GM12878 (cell line): Measurements from ENCODE around the gene CTRB2. TPM values are rescaled to one million over a fixed set of nuclear protein-coding genes. Genes with fewer than 3 reads are reported as not detected.

Source experiments
- BCL11A ChIP-seq: IDR thresholded peaks from 2 replicates; pipeline ENCODE4 v1.6.1; 2011; ENCODE audit warnings: low read depth, low read length
- GATAD2B ChIP-seq: fragments of 450-650 bp; conservative IDR thresholded peaks from 2 replicates; pipeline ENCODE4 v1.6.1; 2017; ENCODE audit warnings: low read depth, mild to moderate bottlenecking, moderate library complexity
- HDAC6 ChIP-seq: fragments of 200-600 bp; sonication (generic); IDR thresholded peaks from one replicate; pipeline ENCODE4 v1.8.0; 2017; ENCODE audit warnings: antibody characterized with exemption; ENCODE audit not compliant: unreplicated experiment
- JUNB ChIP-seq: IDR thresholded peaks from 2 replicates; pipeline ENCODE4 v1.6.1; 2016; ENCODE audit warnings: antibody characterized with exemption, mild to moderate bottlenecking
- JUND ChIP-seq: IDR thresholded peaks from 2 replicates; pipeline ENCODE4 v1.6.1; 2012; ENCODE audit warnings: low read depth, mild to moderate bottlenecking, low read length, improper control_type of control experiment, moderate library complexity
- MEF2B ChIP-seq: fragments of 450-650 bp; IDR thresholded peaks from 2 replicates; pipeline ENCODE4 v1.6.1; 2018; ENCODE audit warnings: mild to moderate bottlenecking, moderate library complexity; ENCODE audit not compliant: partially characterized antibody, poor library complexity, severe bottlenecking
- MYC ChIP-seq: IDR thresholded peaks from 2 replicates; pipeline ENCODE4 v1.6.1; 2011; ENCODE audit warnings: mild to moderate bottlenecking, low read length, moderate library complexity, inconsistent platforms; ENCODE audit not compliant: insufficient read depth, insufficient replicate concordance, insufficient read length, severe bottlenecking
- NFYA ChIP-seq: IDR thresholded peaks from 2 replicates; pipeline ENCODE4 v1.6.1; 2011; ENCODE audit warnings: low read depth, mild to moderate bottlenecking, low read length, improper control_type of control experiment, borderline replicate concordance
- NKRF ChIP-seq: fragments of 450-650 bp; conservative IDR thresholded peaks from 2 replicates; pipeline ENCODE4 v1.6.1; 2017; ENCODE audit warnings: mild to moderate bottlenecking, moderate library complexity
- NR2C2 ChIP-seq: IDR thresholded peaks from 2 replicates; pipeline ENCODE4 v1.6.1; 2011; ENCODE audit warnings: borderline replicate concordance, low read depth; ENCODE audit not compliant: control insufficient read depth, insufficient read length
- NR2F1 ChIP-seq: fragments of 450-650 bp; conservative IDR thresholded peaks from 2 replicates; pipeline ENCODE4 v1.6.1; 2017; ENCODE audit warnings: mild to moderate bottlenecking
- POU2F2 ChIP-seq: IDR thresholded peaks from 3 replicates; pipeline ENCODE4 v1.6.1; 2011; ENCODE audit warnings: low read depth, mild to moderate bottlenecking, low read length, borderline replicate concordance
- WRNIP1 ChIP-seq: IDR thresholded peaks from 2 replicates; pipeline ENCODE4 v1.6.1; 2011; ENCODE audit warnings: low read depth, low read length, improper control_type of control experiment, borderline replicate concordance
- ZNF384 ChIP-seq: IDR thresholded peaks from 2 replicates; pipeline ENCODE4 v1.6.1; 2012; ENCODE audit warnings: low read depth, mild to moderate bottlenecking, low read length, improper control_type of control experiment, borderline replicate concordance
- ZZZ3 ChIP-seq: IDR thresholded peaks from 2 replicates; pipeline ENCODE4 v1.6.1; 2011; ENCODE audit warnings: low read depth; ENCODE audit not compliant: control insufficient read depth, insufficient read length
- polyA plus RNA-seq, 11 experiments: library from polyadenylated mRNA; depleted of rRNA in 4 of 11; unstranded in 6 of 11; stranded (reverse) in 5 of 11; fragments of >200 nt; fragmentation: Nextera tagmentation in 4 of 11; fragmentation: Illumina TruSeq in 1 of 11; extraction: Ambion mirVana in 4 of 11; extraction: Trizol in 1 of 11; gene quantifications; 1 replicate in 1 of 11; 2 replicates in 10 of 11; pipeline versions ENCODE4 v1.2.1 to v1.2.3, GENCODE V29; 2011 to 2016; ENCODE audit warnings: inconsistent platforms in 2 of 11, missing spikeins in 2 of 11, low read depth in 1 of 11
- total RNA-seq, 4 experiments: library from RNA; depleted of rRNA in 3 of 4; stranded (reverse); fragments of >200 nt in 3 of 4; fragmentation: Illumina TruSeq in 1 of 4; extraction: Trizol in 1 of 4; gene quantifications; 2 replicates each; pipeline versions ENCODE4 v1.2.1 to v1.2.3, GENCODE V29; 2013 to 2021
- TF ChIP-seq, protein P1 (sequence below): fragments of 150-350 bp; IDR thresholded peaks from 2 replicates; pipeline ENCODE4 v1.6.1; 2016; ENCODE audit warnings: low read depth, low read length
- TF ChIP-seq, protein P2 (sequence below): fragments of 450-650 bp; IDR thresholded peaks from 2 replicates; pipeline ENCODE4 v1.6.1; 2016; ENCODE audit warnings: mild to moderate bottlenecking, moderate library complexity, borderline replicate concordance
- TF ChIP-seq, protein P3 (sequence below): IDR thresholded peaks from 2 replicates; pipeline ENCODE4 v1.6.1; 2012; ENCODE audit warnings: low read depth, low read length, improper control_type of control experiment

Gene CTRB2
- total and polyA plus RNA-seq, 10 of the 15 experiments (the other 5 are each of a cell fraction or from before 2014, with no cell fraction given), result 9.4 TPM; not detected in 9

GRCh38 chr16:75251280-75252048 lies 44.5 kb upstream of the CTRB2 start, which contains the start of gene BCAR1 (continued):
- TF ChIP-seq, protein P1, sequence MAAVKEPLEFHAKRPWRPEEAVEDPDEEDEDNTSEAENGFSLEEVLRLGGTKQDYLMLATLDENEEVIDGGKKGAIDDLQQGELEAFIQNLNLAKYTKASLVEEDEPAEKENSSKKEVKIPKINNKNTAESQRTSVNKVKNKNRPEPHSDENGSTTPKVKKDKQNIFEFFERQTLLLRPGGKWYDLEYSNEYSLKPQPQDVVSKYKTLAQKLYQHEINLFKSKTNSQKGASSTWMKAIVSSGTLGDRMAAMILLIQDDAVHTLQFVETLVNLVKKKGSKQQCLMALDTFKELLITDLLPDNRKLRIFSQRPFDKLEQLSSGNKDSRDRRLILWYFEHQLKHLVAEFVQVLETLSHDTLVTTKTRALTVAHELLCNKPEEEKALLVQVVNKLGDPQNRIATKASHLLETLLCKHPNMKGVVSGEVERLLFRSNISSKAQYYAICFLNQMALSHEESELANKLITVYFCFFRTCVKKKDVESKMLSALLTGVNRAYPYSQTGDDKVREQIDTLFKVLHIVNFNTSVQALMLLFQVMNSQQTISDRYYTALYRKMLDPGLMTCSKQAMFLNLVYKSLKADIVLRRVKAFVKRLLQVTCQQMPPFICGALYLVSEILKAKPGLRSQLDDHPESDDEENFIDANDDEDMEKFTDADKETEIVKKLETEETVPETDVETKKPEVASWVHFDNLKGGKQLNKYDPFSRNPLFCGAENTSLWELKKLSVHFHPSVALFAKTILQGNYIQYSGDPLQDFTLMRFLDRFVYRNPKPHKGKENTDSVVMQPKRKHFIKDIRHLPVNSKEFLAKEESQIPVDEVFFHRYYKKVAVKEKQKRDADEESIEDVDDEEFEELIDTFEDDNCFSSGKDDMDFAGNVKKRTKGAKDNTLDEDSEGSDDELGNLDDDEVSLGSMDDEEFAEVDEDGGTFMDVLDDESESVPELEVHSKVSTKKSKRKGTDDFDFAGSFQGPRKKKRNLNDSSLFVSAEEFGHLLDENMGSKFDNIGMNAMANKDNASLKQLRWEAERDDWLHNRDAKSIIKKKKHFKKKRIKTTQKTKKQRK, result no peak
- TF ChIP-seq ZNF384, result no peak
- TF ChIP-seq WRNIP1, result no peak
- no peak for TF ChIP-seq JUNB
- TF ChIP-seq, protein P2, sequence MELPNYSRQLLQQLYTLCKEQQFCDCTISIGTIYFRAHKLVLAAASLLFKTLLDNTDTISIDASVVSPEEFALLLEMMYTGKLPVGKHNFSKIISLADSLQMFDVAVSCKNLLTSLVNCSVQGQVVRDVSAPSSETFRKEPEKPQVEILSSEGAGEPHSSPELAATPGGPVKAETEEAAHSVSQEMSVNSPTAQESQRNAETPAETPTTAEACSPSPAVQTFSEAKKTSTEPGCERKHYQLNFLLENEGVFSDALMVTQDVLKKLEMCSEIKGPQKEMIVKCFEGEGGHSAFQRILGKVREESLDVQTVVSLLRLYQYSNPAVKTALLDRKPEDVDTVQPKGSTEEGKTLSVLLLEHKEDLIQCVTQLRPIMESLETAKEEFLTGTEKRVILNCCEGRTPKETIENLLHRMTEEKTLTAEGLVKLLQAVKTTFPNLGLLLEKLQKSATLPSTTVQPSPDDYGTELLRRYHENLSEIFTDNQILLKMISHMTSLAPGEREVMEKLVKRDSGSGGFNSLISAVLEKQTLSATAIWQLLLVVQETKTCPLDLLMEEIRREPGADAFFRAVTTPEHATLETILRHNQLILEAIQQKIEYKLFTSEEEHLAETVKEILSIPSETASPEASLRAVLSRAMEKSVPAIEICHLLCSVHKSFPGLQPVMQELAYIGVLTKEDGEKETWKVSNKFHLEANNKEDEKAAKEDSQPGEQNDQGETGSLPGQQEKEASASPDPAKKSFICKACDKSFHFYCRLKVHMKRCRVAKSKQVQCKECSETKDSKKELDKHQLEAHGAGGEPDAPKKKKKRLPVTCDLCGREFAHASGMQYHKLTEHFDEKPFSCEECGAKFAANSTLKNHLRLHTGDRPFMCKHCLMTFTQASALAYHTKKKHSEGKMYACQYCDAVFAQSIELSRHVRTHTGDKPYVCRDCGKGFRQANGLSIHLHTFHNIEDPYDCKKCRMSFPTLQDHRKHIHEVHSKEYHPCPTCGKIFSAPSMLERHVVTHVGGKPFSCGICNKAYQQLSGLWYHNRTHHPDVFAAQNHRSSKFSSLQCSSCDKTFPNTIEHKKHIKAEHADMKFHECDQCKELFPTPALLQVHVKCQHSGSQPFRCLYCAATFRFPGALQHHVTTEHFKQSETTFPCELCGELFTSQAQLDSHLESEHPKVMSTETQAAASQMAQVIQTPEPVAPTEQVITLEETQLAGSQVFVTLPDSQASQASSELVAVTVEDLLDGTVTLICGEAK, result no peak
- no peak for TF ChIP-seq NR2C2
- TF ChIP-seq BCL11A, result no peak
- TF ChIP-seq JUND, result no peak
- 0 out of 2 replicates have a peak, but pooled peaks have one; percentile 38 for TF ChIP-seq NR2F1
- peak; percentile 57; the same call in 1 of the 2 replicates for TF ChIP-seq NKRF
- TF ChIP-seq ZZZ3, result no peak
- no peak for TF ChIP-seq NFYA
- TF ChIP-seq, protein P3, sequence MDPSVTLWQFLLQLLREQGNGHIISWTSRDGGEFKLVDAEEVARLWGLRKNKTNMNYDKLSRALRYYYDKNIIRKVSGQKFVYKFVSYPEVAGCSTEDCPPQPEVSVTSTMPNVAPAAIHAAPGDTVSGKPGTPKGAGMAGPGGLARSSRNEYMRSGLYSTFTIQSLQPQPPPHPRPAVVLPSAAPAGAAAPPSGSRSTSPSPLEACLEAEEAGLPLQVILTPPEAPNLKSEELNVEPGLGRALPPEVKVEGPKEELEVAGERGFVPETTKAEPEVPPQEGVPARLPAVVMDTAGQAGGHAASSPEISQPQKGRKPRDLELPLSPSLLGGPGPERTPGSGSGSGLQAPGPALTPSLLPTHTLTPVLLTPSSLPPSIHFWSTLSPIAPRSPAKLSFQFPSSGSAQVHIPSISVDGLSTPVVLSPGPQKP, result no peak
- no peak for TF ChIP-seq MEF2B
- peak; percentile 40; the same call in 1 of the 3 replicates for TF ChIP-seq POU2F2
- no peak for TF ChIP-seq MYC
- TF ChIP-seq GATAD2B, result peak; percentile 82
- no peak for TF ChIP-seq HDAC6
